HCT116 (cell line): ENCODE data around the gene RPRD1B. TPM values are rescaled to one million over a fixed set of nuclear protein-coding genes. Genes with fewer than 3 reads are reported as not detected.

Source experiments
- ATAC-seq: fragments of 200-7000 bp; cut with Tn5 transposase; 2 replicates; pipeline ENCODE4 v1.9.1; 2020; ENCODE audit warnings: mild to moderate bottlenecking, moderate library complexity
- BruUV-seq: library from RNA; stranded (reverse); fragments of 400-500 nt; replicated peaks from 2 replicates; lab custom pipeline; 2021; lab: Mats Ljungman, UMichigan
- CTCF ChIA-PET: fragments of 300-600 bp; sonication (Branson Sonifier 250); formaldehyde crosslinking; loops from one replicate; lab custom pipeline; 2021; ENCODE audit warnings: antibody characterized with exemption; lab: Charles Lee
- POLR2A ChIA-PET: fragments of 300-600, 350-600 bp; sonication (Branson Sonifier 250); formaldehyde crosslinking; loops from one replicate; lab custom pipeline; 2021; ENCODE audit warnings: antibody characterized with exemption; lab: Charles Lee
- RAD21 ChIA-PET, 2 experiments: fragments of 300-600 bp; sonication (Branson Sonifier 250); formaldehyde crosslinking; loops; one replicate each; lab custom pipeline; 2023; ENCODE audit warnings: low total read pairs in 2 of 2; ENCODE audit not compliant: uncharacterized antibody in 2 of 2, unreplicated experiment in 2 of 2, low non-redundant PET in 1 of 2; lab: Charles Lee
- DNase-seq: peaks from one replicate; pipeline ENCODE4 v3.0.0-alpha.2; 2010; ENCODE audit warnings: low read depth, low spot score
- H2AFZ ChIP-seq: fragments of 200-600 bp; shearing (Covaris generic), sonication (generic); 2 replicates; pipeline ENCODE4 v1.6.1; 2017; ENCODE audit warnings: low read depth, mixed run types, mixed read lengths, antibody characterized with exemption, low read length; ENCODE audit not compliant: poor library complexity, severe bottlenecking
- H3K27ac ChIP-seq: 2 replicates; pipeline ENCODE4 v1.5.1; 2012; ENCODE audit warnings: low read depth, low read length
- H3K27me3 ChIP-seq: fragments of 200-600 bp; sonication (generic); 2 replicates; pipeline ENCODE4 v1.6.1; 2016; ENCODE audit warnings: mixed run types, low read length, mixed read lengths; ENCODE audit not compliant: insufficient read depth
- H3K36me3 ChIP-seq, 2 experiments: fragments of 200-500 bp in 1 of 2; fragments of 200-600 bp in 1 of 2; sonication (Bioruptor generic) in 1 of 2; sonication (generic) in 1 of 2; 2 replicates each; pipeline versions ENCODE4 v1.5.1 to v1.6.1; 2014 to 2016; ENCODE audit warnings: low read length in 2 of 2, inconsistent platforms in 1 of 2, mixed read lengths in 1 of 2, mixed run types in 1 of 2; ENCODE audit not compliant: insufficient read depth in 2 of 2, control insufficient read depth in 1 of 2
- H3K4me1 ChIP-seq, 2 experiments: fragments of 200-600 bp in 1 of 2; sonication (generic) in 1 of 2; 2 replicates each; pipeline versions ENCODE4 v1.5.1 to v1.6.1; 2012 to 2017; ENCODE audit warnings: low read length in 2 of 2, inconsistent platforms in 1 of 2, mild to moderate bottlenecking in 1 of 2, mixed read lengths in 1 of 2, mixed run types in 1 of 2, moderate library complexity in 1 of 2; ENCODE audit not compliant: insufficient read depth in 2 of 2, control insufficient read depth in 1 of 2
- H3K4me2 ChIP-seq: fragments of 200-600 bp; sonication (generic); 2 replicates; pipeline ENCODE4 v1.6.1; 2017; ENCODE audit warnings: mixed run types, low read length, mixed read lengths
- H3K4me3 ChIP-seq, 2 experiments: fragments of 200-600 bp in 1 of 2; sonication (generic) in 1 of 2; replicated peaks in 1 of 2; 2 replicates each; pipeline ENCODE4 v1.5.1; 2011 to 2016; ENCODE audit warnings: low read length in 2 of 2, control low read depth in 1 of 2, low read depth in 1 of 2, mild to moderate bottlenecking in 1 of 2, mixed read lengths in 1 of 2, mixed run types in 1 of 2
- H3K79me2 ChIP-seq: fragments of 200-600 bp; sonication (generic); 2 replicates; pipeline ENCODE4 v1.6.1; 2017; ENCODE audit warnings: mild to moderate bottlenecking, mixed run types, low read length, moderate library complexity, mixed read lengths; ENCODE audit not compliant: insufficient read depth
- H3K9ac ChIP-seq: fragments of 200-600 bp; sonication (generic); 2 replicates; pipeline ENCODE4 v1.6.1; 2016; ENCODE audit warnings: low read length, mixed read lengths
- H3K9me2 ChIP-seq: fragments of 200-600 bp; sonication (generic), shearing (Covaris generic); 2 replicates; pipeline ENCODE4 v1.6.1; 2017; ENCODE audit warnings: mixed run types, mild to moderate bottlenecking, moderate library complexity; ENCODE audit not compliant: insufficient read depth
- H3K9me3 ChIP-seq, 2 experiments: fragments of 200-500 bp in 1 of 2; fragments of 200-600 bp in 1 of 2; sonication (Bioruptor generic) in 1 of 2; sonication (generic) in 1 of 2; 2 replicates each; pipeline ENCODE4 v1.6.1; 2014 to 2017; ENCODE audit warnings: low read length in 2 of 2, mixed read lengths in 2 of 2, inconsistent platforms in 1 of 2, low read depth in 1 of 2, mild to moderate bottlenecking in 1 of 2, mixed run types in 1 of 2, moderate library complexity in 1 of 2; ENCODE audit not compliant: control insufficient read depth in 1 of 2, insufficient read depth in 1 of 2
- H4K20me1 ChIP-seq: fragments of 200-600 bp; sonication (generic), shearing (Covaris generic); 2 replicates; pipeline ENCODE4 v1.6.1; 2017; ENCODE audit warnings: mixed run types, mild to moderate bottlenecking, moderate library complexity; ENCODE audit not compliant: insufficient read depth
- CBX3 ChIP-seq: IDR thresholded peaks from 2 replicates; pipeline ENCODE4 v1.6.1; 2012; ENCODE audit warnings: low read depth
- CEBPB ChIP-seq: IDR thresholded peaks from 2 replicates; pipeline ENCODE4 v1.6.1; 2012; ENCODE audit warnings: low read depth
- EGR1 ChIP-seq: IDR thresholded peaks from 2 replicates; pipeline ENCODE4 v1.6.1; 2012; ENCODE audit warnings: low read depth
- ELF1 ChIP-seq: IDR thresholded peaks from 2 replicates; pipeline ENCODE4 v1.6.1; 2012; ENCODE audit warnings: low read depth, borderline replicate concordance
- EZH2 ChIP-seq: fragments of 200-600 bp; sonication (generic); IDR thresholded peaks from 2 replicates; pipeline ENCODE4 v1.6.1; 2017; ENCODE audit warnings: antibody characterized with exemption, mixed run types
- EZH2phosphoT487 ChIP-seq: fragments of 200-600 bp; IDR thresholded peaks from 2 replicates; pipeline ENCODE4 v1.6.1; 2018; ENCODE audit warnings: antibody characterized with exemption, borderline replicate concordance
- FOSL1 ChIP-seq: IDR thresholded peaks from 2 replicates; pipeline ENCODE4 v1.6.1; 2012; ENCODE audit warnings: low read depth
- POLR2AphosphoS5 ChIP-seq: IDR thresholded peaks from 2 replicates; pipeline ENCODE4 v1.6.1; 2011; ENCODE audit warnings: mild to moderate bottlenecking, low read depth, low read length, moderate library complexity
- RAD21 ChIP-seq: IDR thresholded peaks from 2 replicates; pipeline ENCODE4 v1.6.1; 2012; ENCODE audit warnings: low read depth, mild to moderate bottlenecking
- SIN3A ChIP-seq: IDR thresholded peaks from 2 replicates; pipeline ENCODE4 v1.6.1; 2012; ENCODE audit warnings: low read depth
- SP1 ChIP-seq: IDR thresholded peaks from 2 replicates; pipeline ENCODE4 v1.6.1; 2012; ENCODE audit warnings: low read depth
- TCF7L2 ChIP-seq: IDR thresholded peaks from 2 replicates; pipeline ENCODE4 v1.7.0; 2011; ENCODE audit warnings: borderline replicate concordance, inconsistent platforms; ENCODE audit not compliant: insufficient read depth, insufficient read length; ENCODE audit errors: extremely low read depth
- ZNF274 ChIP-seq: fragments of 200-500 bp; sonication (Bioruptor generic); IDR thresholded peaks from 2 replicates; pipeline ENCODE4 v1.6.1; 2014; ENCODE audit warnings: mild to moderate bottlenecking, low read depth, low read length, inconsistent platforms
- intact Hi-C: fragments of 100-400 bp; cut with micrococcal nuclease; formaldehyde crosslinking; loops from 2 replicates; pipeline ENCODE4 v1.10.0; 2022
- total RNA-seq: library from RNA; stranded (reverse); gene quantifications from one replicate; pipeline ENCODE4 v1.2.1, GENCODE V29; 2021; ENCODE audit not compliant: unreplicated experiment
- TF ChIP-seq, protein P1 (sequence below): IDR thresholded peaks from 2 replicates; pipeline ENCODE4 v1.6.1; 2012; ENCODE audit warnings: low read depth
- TF ChIP-seq, protein P2 (sequence below): IDR thresholded peaks from 2 replicates; pipeline ENCODE4 v1.6.1; 2012
- TF ChIP-seq, protein P3 (sequence below): IDR thresholded peaks from 2 replicates; pipeline ENCODE4 v1.6.1; 2012
- TF ChIP-seq, protein P4 (sequence below), 3 experiments: fragments of 200-600 bp in 1 of 3; sonication (generic) in 1 of 3; IDR thresholded peaks in 2 of 3; conservative IDR thresholded peaks in 1 of 3; 2 replicates each; pipeline ENCODE4 v1.5.1; 2012 to 2017; ENCODE audit warnings: low read depth in 2 of 3, low read length in 2 of 3, antibody characterized with exemption in 1 of 3, borderline replicate concordance in 1 of 3, control low read depth in 1 of 3, mild to moderate bottlenecking in 1 of 3, mixed read lengths in 1 of 3, mixed run types in 1 of 3, moderate library complexity in 1 of 3; ENCODE audit not compliant: insufficient read depth in 1 of 3

Gene RPRD1B
- total RNA-seq, 1 experiment from 2014 or later: 30.7 TPM

DNA sequence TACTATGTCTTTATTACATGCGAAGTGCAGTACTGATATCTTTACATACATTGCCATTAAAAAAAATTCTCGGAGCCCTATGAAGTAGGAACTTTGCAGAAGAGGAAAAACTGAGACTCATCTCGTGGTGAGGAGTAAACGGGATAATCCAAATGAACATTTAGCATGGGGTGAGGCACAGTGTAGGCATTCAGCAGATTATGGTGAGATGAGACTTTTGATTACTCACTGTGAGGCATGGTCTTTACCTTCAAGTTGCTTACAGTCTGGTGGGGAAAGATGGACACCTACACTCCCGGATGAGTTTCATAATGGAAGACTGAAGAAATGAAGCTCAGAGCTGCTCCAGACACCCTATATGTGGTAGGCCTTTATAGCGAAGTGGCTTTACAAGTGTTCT lies 1.4 kb downstream of the RPRD1B start (continued):
- TF ChIP-seq, protein P1, sequence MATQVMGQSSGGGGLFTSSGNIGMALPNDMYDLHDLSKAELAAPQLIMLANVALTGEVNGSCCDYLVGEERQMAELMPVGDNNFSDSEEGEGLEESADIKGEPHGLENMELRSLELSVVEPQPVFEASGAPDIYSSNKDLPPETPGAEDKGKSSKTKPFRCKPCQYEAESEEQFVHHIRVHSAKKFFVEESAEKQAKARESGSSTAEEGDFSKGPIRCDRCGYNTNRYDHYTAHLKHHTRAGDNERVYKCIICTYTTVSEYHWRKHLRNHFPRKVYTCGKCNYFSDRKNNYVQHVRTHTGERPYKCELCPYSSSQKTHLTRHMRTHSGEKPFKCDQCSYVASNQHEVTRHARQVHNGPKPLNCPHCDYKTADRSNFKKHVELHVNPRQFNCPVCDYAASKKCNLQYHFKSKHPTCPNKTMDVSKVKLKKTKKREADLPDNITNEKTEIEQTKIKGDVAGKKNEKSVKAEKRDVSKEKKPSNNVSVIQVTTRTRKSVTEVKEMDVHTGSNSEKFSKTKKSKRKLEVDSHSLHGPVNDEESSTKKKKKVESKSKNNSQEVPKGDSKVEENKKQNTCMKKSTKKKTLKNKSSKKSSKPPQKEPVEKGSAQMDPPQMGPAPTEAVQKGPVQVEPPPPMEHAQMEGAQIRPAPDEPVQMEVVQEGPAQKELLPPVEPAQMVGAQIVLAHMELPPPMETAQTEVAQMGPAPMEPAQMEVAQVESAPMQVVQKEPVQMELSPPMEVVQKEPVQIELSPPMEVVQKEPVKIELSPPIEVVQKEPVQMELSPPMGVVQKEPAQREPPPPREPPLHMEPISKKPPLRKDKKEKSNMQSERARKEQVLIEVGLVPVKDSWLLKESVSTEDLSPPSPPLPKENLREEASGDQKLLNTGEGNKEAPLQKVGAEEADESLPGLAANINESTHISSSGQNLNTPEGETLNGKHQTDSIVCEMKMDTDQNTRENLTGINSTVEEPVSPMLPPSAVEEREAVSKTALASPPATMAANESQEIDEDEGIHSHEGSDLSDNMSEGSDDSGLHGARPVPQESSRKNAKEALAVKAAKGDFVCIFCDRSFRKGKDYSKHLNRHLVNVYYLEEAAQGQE: no peak
- no peak for TF ChIP-seq TCF7L2
- TF ChIP-seq, all 23 proteins: peak for 0

DNA sequence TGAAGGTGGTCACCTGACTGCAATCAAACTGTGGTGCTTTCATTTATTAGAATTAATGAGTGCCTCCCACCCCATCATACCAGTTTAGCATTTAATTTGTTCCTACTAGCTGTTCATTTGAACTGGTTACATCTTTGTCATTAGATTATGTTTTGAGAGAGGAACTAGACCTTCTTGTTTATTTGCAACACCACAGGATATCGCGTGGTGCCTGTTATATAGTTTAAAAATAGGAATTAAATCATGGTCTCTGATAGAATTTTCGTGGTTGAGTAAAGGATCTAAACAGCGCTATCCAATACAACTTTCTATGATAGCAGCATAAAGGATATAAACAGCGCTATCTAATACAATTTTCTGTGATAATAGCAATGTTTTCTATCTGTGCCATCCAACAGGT lies 2.8 kb downstream of the RPRD1B start:
- Histone ChIP-seq H3K27ac (no peak overlapping the region), H3K4me3 (no peak overlapping the region), H3K27me3 (no peaks in the 10 kb centered on the region), H3K9me2 (no peaks in the 10 kb centered on the region), H3K9me3 (no peaks in the 10 kb centered on the region), H3K9ac (no peak overlapping the region), H3K4me2 (no peak overlapping the region), H3K4me1 (peaks cover 12 to 22% of the 10 kb centered on the region in 2 experiments; a peak in 3 of 4 replicates), H3K79me2 (peaks cover 94% of the 10 kb centered on the region), H3K36me3 (peaks cover 0 to 15% of the 10 kb centered on the region in 2 experiments; a peak in 2 of 4 replicates), H2AFZ (no peak overlapping the region), H4K20me1 (no peaks in the 10 kb centered on the region)
- intact Hi-C loops: no loop called here
- ChIA-PET RAD21 (no interaction called here), CTCF (interaction anchor here (3.3 kb wide), 1 partner anchor 21 kb away, joined by 11 read pairs; no protein-coding TSS in a partner anchor), POLR2A (no interaction called here)
- DNase-seq (no peak), ATAC-seq (no peak)
- TF ChIP-seq, protein P2, sequence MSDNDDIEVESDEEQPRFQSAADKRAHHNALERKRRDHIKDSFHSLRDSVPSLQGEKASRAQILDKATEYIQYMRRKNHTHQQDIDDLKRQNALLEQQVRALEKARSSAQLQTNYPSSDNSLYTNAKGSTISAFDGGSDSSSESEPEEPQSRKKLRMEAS: no peak
- TF ChIP-seq CBX3 (no peak), RAD21 (no peak), EZH2phosphoT487 (no peak), TCF7L2 (no peak), CEBPB (no peak), POLR2AphosphoS5 (no peak), FOSL1 (no peak), EGR1 (no peak), EZH2 (no peak), SIN3A (no peak), SP1 (no peak), ELF1 (no peak), ZNF274 (no peak)
- TF ChIP-seq, protein P3, sequence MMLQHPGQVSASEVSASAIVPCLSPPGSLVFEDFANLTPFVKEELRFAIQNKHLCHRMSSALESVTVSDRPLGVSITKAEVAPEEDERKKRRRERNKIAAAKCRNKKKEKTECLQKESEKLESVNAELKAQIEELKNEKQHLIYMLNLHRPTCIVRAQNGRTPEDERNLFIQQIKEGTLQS: no peak
- TF ChIP-seq, protein P4, sequence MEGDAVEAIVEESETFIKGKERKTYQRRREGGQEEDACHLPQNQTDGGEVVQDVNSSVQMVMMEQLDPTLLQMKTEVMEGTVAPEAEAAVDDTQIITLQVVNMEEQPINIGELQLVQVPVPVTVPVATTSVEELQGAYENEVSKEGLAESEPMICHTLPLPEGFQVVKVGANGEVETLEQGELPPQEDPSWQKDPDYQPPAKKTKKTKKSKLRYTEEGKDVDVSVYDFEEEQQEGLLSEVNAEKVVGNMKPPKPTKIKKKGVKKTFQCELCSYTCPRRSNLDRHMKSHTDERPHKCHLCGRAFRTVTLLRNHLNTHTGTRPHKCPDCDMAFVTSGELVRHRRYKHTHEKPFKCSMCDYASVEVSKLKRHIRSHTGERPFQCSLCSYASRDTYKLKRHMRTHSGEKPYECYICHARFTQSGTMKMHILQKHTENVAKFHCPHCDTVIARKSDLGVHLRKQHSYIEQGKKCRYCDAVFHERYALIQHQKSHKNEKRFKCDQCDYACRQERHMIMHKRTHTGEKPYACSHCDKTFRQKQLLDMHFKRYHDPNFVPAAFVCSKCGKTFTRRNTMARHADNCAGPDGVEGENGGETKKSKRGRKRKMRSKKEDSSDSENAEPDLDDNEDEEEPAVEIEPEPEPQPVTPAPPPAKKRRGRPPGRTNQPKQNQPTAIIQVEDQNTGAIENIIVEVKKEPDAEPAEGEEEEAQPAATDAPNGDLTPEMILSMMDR (IDR thresholded peaks at IDR 0.05 in 2 of 3, conservative IDR thresholded peaks at IDR 0.05 in 1 of 3; ENCODE audit: borderline replicate concordance in 1 of 3, insufficient read depth in 1 of 3, low read depth in 2 of 3, low read length in 2 of 3): no peak
- no TSS peak for BruUV-seq
